GM12891 (cell line): ENCODE results near the gene SH2D6.

Source experiments
- PAX5 ChIP-seq: IDR thresholded peaks from 2 replicates; pipeline ENCODE4 v1.6.1; 2011; ENCODE audit warnings: low read length, moderate library complexity, mild to moderate bottlenecking; ENCODE audit not compliant: insufficient read depth, severe bottlenecking
- POLR2A ChIP-seq: IDR thresholded peaks from 2 replicates; pipeline ENCODE4 v1.6.1; 2011; ENCODE audit warnings: low read depth, low read length, control low read depth
- POLR2AphosphoS5 ChIP-seq: IDR thresholded peaks from 2 replicates; pipeline ENCODE4 v1.6.1; 2011; ENCODE audit warnings: low read depth, low read length, control low read depth
- POU2F2 ChIP-seq: IDR thresholded peaks from 2 replicates; pipeline ENCODE4 v1.6.1; 2011; ENCODE audit warnings: low read depth, mild to moderate bottlenecking, control low read depth, low read length, moderate library complexity
- SPI1 ChIP-seq: IDR thresholded peaks from 2 replicates; pipeline ENCODE4 v1.6.1; 2011; ENCODE audit warnings: low read depth, low read length, control low read depth
- TAF1 ChIP-seq: IDR thresholded peaks from 2 replicates; pipeline ENCODE4 v1.6.1; 2011; ENCODE audit warnings: low read depth, low read length, control low read depth

- no peak for TF ChIP-seq POLR2A
- TF ChIP-seq POLR2AphosphoS5, result no peak
- TF ChIP-seq POU2F2, result no peak
- TF ChIP-seq SPI1, result no peak
- TF ChIP-seq TAF1, result no peak
- no peak for TF ChIP-seq PAX5
Measured at GRCh38 chr2:85414761-85415553, 3.6 kb upstream of the SH2D6 start.
